GM21526 (cell line): ENCODE data around the gene YLPM1.
"Not testable (repeated sequence)": the region's sequence is repeated elsewhere in the genome, so short reads cannot be mapped to it uniquely, and the experiment has no call there.

Source experiments
- ATAC-seq: cut with Tn5 transposase; IDR thresholded peaks from one replicate; pipeline ENCODE4 v1.9.1; 2021; ENCODE audit warnings: moderate library complexity; ENCODE audit not compliant: unreplicated experiment, low FRiP score

Gene YLPM1, protein sequence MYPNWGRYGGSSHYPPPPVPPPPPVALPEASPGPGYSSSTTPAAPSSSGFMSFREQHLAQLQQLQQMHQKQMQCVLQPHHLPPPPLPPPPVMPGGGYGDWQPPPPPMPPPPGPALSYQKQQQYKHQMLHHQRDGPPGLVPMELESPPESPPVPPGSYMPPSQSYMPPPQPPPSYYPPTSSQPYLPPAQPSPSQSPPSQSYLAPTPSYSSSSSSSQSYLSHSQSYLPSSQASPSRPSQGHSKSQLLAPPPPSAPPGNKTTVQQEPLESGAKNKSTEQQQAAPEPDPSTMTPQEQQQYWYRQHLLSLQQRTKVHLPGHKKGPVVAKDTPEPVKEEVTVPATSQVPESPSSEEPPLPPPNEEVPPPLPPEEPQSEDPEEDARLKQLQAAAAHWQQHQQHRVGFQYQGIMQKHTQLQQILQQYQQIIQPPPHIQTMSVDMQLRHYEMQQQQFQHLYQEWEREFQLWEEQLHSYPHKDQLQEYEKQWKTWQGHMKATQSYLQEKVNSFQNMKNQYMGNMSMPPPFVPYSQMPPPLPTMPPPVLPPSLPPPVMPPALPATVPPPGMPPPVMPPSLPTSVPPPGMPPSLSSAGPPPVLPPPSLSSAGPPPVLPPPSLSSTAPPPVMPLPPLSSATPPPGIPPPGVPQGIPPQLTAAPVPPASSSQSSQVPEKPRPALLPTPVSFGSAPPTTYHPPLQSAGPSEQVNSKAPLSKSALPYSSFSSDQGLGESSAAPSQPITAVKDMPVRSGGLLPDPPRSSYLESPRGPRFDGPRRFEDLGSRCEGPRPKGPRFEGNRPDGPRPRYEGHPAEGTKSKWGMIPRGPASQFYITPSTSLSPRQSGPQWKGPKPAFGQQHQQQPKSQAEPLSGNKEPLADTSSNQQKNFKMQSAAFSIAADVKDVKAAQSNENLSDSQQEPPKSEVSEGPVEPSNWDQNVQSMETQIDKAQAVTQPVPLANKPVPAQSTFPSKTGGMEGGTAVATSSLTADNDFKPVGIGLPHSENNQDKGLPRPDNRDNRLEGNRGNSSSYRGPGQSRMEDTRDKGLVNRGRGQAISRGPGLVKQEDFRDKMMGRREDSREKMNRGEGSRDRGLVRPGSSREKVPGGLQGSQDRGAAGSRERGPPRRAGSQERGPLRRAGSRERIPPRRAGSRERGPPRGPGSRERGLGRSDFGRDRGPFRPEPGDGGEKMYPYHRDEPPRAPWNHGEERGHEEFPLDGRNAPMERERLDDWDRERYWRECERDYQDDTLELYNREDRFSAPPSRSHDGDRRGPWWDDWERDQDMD (N-terminal part only)

GRCh38 chr14:74762917-74763802 lies at the start of gene YLPM1:
YLPM1 (plus strand) TSS chr14:74763316; CDS start chr14:74763490, 174 bp downstream.
- peak; percentile 93 for ATAC-seq

DNA sequence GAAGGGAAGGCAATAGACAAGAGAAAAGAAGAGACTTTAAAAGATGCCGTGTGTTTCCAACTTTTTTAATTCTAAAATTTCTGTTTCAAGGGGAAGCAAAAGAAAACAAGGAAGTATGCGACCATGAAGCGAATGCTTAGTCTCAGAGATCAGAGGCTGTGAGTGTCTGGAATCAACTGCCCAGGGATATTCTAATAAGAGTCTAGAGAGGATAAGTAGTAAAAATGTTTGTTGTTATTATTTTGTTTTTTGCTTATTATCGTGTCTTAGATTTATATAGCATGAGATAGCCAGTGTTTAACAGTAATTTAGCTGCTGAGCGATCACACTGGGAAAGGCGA lies 49.8 kb upstream of the YLPM1 start:
- no peak for ATAC-seq

- ATAC-seq, result no peak
Observed at GRCh38 chr14:74720526-74720925, 42.6 kb upstream of the YLPM1 start.

DNA sequence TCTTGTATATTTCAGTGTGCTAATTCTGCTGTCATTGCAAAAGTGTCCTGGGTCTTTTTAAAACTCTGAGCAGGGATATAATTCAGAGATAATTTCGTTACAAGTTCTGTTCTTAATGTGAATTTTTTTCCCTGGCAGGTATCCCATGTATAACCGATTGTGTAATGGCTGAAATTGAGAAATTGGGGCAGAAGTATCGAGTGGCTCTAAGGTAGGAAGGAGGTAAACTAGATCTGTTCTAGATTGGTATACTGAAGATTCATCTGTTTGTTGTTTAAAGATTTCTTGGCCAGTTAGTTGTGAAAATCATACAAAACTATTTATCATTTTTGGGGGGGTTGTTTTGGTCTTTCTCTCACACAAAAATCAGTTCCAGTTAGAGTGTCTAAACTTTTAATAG lies 40.0 kb upstream of the YLPM1 start:
- no peak for ATAC-seq

DNA sequence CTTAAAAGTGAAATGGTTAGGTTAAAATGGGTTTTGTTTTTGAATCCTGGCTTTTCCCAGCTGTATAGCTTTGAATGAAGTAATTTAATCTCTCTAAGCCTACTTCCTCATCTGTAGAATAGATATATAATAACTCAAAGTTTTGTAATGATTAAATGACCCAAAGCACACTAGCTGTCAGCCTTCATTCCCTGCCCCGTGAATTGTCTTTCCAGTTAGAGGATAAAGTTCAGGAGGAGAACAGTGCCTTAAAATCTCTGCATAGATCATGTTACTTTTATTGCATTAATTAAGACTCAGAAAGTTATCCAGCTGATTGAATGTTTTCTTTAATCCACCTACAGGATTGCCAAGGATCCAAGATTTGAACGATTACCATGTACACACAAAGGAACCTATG lies 30.7 kb upstream of the YLPM1 start:
- ATAC-seq, result no peak

DNA sequence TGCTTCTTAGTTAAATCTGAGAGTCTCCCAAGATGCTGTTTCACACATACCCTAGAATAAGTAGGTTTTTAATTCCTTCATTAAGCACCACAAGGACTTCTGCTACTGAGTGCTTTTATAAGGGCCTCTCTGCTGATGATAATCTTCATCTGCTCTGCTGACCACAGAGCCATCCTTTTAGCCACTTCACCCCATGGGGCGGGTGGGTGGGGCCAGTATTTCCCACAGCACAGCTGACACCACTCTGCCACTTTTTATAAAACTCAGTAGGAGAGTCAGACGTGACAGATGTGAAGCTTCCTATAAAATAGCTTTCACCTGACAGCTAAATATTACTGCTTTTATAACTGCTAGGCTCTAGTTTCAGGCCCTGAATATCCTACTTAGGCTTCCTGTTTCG lies 29.9 kb upstream of the YLPM1 start:
- ATAC-seq, result no peak

GRCh38 chr14:74735125-74735524 lies 28.0 kb upstream of the YLPM1 start:
- ATAC-seq, result no peak

DNA sequence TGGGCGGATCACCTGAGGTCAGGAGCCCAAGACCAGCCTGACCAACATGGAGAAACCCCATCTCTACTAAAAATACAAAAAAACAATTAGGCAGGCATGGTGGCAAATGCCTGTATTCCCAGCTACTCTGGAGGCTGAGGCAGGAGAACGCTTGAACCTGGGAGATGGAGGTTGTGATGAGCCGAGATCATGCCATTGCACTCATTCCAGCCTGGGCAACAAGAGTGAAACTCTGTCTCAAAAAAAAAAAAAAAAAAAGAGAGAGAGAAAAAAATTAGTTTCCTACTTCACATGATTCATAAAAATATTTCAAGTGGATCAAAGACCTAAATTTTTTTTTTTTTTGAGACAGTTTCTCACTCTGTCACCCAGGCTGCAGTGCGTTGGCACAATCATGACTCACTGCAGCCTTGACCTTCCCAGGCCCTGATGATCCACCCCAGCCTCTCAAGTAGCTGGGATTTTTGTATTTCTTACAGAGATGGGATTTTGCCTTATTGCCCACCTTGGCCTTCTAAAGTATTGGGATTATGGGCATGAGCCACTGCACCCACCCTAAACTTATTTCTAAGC lies 25.3 kb upstream of the YLPM1 start:
- no peak for ATAC-seq

DNA sequence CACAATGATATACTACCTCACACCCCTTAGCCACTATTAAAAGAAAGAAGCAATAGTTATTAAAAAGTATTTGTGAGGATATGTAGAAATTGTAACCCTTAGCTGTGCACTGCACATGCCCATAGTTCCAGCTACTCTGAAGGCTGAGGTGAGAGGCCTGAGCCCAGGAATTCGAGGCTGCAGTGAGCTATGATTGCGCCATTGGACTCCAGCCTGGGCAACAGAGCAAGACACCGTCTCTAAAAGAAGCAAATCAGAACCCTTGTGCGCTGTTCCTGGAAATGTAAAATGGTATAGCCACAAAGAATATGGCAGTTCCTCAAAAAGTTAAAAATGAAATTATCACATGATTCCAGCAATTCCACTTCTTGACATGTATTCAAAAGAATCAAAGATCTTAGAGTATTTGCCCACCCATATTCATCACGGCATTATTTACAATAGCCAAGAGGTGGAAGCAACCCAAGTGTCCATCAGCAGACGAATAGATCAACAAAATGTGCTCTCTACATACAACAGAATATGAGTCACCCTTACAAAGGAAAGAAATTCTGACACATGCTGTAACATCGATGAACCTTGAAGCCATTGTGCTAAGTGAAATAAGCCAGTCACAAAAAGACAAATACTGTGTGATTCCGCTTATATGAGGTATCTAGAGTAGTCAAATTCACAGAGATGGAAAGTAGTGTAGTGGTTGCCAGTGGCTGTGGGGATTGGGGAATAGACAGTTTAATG lies 23.7 kb upstream of the YLPM1 start:
- no peak for ATAC-seq

GRCh38 chr14:74747237-74747636 lies 15.9 kb upstream of the YLPM1 start:
- ATAC-seq, result no peak

DNA sequence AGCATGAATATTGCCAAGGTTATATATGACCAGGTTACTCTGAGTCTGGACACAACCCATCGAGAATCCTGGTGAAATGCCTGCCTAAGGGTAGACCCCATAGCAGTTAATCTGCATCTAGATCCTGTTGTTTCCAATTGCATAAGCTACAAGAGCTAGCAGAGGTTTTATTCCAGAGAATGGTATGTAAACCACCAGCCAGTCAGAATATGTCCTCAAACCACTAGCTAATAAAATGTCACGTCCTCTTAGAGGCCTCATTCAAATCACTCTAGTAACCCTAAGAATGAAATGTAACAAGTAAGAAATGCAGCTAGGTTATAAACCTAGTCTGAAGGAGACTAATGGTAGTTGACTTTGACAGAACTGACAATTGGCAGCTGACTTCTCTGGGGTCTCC lies 9.0 kb upstream of the YLPM1 start:
- no peak for ATAC-seq

- no peak for ATAC-seq
Observed at GRCh38 chr14:74754899-74755298, 8.2 kb upstream of the YLPM1 start.

- no peak for ATAC-seq
Observed at GRCh38 chr14:74756326-74756725, 6.8 kb upstream of the YLPM1 start.

GRCh38 chr14:74758505-74758904 lies 4.6 kb upstream of the YLPM1 start:
- not testable (repeated sequence) for ATAC-seq

GRCh38 chr14:74763803-74764531 lies 851 bp downstream of the YLPM1 start:
- ATAC-seq, result no peak

GRCh38 chr14:74765721-74766120 lies 2.6 kb downstream of the YLPM1 start:
- ATAC-seq, result no peak

- no peak for ATAC-seq
Observed at GRCh38 chr14:74771399-74771798, 8.3 kb downstream of the YLPM1 start.

DNA sequence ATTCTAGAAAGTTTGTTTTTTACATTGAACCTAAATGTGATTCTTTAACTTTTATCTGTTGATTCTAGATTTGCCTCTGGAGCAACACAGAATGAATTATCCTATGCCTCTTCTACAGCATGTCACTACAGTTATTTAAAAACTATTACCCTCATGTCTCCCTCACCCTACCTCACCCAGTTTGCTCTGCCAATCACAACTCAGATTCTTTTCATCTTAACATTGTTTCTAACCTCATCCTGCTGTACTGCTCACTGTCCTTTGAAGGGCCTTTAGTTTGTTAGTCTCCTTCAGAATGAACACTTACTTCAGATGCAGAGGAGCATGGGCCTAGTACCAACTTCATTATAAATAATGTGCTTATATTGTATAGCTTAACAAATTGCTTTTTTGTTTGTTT lies 21.5 kb downstream of the YLPM1 start:
- no peak for ATAC-seq
